RKO (cell line): ENCODE data around the gene ZNF692.
"Not testable (repeated sequence)": the region's sequence is repeated elsewhere in the genome, so short reads cannot be mapped to it uniquely, and the experiment has no call there.

Source experiments
- DNase-seq: peaks from one replicate; pipeline ENCODE4 v3.0.0-alpha.2; 2016; ENCODE audit warnings: low spot score

ZNF692 gene

GRCh38 chr1:248848602-248849001, 10.3 kb downstream of the ZNF692 start:
- DNase-seq = no peak

GRCh38 chr1:248847956-248848561, 10.8 kb downstream of the ZNF692 start:
- no peak for DNase-seq

DNA sequence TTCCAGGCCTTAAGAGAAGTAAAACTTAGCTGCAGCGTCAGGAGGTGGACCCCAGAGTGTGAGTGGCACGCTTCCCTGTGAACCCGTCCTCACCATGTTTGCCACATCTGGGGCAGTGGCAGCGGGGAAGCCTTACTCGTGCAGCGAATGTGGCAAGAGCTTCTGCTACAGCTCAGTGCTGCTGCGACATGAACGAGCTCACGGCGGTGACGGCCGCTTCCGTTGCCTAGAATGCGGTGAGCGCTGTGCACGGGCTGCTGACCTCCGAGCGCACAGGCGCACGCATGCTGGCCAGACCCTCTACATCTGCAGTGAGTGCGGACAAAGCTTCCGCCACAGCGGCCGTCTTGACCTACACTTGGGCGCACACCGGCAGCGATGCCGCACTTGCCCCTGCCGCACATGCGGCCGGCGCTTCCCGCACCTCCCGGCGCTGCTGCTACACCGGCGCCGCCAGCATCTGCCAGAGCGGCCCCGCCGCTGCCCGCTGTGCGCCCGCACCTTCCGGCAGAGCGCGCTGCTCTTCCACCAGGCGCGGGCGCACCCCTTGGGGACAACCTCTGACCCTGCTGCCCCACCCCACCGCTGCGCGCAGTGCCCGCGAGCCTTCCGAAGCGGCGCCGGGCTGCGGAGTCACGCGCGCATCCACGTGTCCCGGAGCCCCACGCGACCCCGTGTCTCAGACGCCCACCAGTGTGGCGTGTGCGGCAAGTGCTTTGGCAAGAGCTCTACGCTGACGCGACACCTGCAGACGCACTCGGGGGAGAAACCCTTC, 11.5 kb downstream of the ZNF692 start:
- DNase-seq = no peak

GRCh38 chr1:248844526-248844925, 14.4 kb downstream of the ZNF692 start:
- DNase-seq = no peak

DNA sequence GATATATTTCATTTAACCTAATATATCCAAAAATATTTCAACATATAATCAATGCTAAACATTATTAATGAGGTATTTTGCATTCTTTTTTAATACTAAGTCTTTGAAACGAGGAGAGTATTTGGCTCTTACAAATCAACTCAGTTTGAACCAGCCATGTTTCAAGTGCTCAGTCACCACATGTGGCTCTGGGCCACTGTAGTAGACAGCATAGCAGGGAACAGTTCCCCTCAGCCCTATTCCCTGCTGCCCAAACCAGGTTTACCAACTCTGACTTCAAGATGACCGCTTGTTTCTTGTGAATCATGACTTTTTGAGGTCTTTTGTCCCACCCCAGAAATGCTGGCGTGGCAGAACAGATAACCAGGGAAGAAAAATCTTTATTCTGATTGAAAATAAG, 15.2 kb downstream of the ZNF692 start:
- no peak for DNase-seq

GRCh38 chr1:248842781-248843331, 16.0 kb downstream of the ZNF692 start:
- no peak for DNase-seq

DNA sequence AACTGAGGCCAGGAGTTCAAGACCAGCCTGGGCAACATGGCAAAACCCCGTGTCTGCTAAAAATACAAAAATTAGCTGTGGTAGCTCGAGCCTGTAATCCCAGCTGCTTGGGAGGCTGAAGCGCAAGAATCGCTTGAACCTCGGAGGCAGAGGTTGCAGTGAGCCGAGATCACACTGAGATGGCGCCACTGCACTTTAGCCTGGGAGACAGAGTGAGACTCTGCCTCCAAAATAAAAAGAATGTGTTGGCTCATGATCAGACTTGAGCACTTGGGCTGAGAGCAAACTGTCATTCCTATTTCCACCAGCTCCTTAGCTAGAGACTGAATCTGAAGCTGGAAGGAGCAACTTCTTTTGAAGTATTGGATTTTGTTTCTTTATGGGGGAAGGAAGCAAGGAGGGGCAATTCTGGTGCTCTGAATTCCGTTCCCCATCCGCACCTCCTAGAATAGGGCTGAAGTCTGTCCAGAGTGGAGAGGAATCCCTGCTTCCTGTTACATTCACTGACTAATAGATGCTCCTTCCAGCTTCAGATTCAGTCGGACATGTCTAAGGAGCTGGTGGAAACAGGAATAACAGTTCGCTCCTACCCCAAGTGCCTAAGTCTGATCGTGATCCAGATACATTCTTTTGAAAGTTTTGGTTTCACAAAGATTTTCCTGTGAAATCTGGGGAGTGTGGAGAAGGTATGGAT, 17.0 kb downstream of the ZNF692 start:
- DNase-seq = peak; percentile 82

DNA sequence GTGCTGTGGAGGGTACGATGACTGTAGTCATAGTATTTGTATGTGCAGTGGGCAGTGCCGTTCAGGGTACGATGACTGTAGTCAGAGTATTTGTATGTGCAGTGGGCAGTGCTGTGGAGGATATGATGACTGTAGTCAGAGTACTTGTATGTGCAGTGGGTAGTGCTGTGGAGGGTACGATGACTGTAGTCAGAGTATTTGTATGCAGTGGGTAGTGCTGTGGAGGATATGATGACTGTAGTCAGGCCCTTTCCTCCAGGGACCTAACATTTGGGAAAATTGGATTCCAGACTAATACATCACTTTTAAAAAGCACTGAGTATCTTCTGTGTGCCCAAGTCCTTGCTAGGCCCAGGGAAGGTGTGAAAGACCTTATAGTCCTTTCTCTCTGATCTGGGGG, 17.9 kb downstream of the ZNF692 start:
- DNase-seq = peak; percentile 90

DNA sequence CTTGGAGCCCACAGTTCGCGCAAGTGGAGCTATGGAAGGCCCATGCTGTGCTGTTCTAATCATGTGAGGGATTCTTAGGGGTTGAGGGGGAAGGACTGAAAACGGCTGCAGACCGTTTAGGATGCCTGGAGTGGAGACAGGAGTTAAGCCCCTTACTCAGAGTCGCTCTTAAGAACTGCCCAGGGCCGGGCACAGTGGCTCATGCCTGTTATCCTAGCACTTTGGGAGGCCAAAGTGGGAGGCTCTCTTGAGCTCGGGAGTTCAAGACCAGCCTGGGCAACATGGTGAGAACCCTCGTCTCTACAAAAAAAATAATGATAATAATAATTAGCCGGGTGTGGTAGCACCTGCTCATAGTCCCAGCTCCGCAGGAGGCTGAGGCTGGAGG, 19.7 kb downstream of the ZNF692 start:
- no peak for DNase-seq

GRCh38 chr1:248838357-248839167, 20.3 kb downstream of the ZNF692 start:
- DNase-seq = peak; percentile 78

- DNase-seq = peak; percentile 97
These were observed 21.0 kb downstream of the ZNF692 start, which contains the start of gene ZNF672 for GRCh38 chr1:248837781-248838356. Gene ZNF672, plus strand, starts transcription at chr1:248838224. Its CDS starts 9,051 bp downstream, at chr1:248847275.

DNA sequence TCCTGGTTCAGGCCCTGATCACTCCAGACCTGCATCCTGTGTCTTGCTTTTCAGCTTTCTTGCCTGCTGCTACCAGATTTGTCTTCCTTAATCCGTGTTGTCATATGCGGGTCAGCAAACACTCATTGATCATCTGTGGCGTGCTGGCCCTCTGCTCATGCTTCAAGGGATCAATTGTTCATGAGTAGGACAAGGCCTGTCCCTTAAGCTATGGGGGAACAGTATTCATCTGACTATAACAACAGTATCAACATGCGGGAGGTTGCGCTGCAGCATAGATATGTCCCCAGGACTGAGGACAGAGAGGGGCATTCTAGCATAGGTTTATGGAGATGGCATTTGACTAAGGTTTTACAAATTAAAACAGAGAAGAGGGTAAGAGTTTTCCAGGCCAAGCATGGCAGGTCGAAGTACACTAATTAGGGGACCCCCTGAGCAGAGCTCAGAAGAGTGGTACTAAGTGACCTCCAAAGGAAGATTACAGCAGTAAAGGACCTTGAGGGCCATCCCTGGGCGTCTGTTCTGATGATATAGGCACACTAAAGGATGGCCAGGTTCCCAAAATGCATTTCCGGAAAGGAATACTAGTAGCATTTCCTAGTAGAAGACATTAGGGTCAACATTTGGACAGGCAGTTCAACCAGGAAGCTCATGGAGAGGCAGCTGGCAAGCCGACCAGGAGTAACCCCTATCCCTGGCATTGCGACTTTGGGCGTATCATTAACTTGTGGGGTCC, 21.7 kb downstream of the ZNF692 start:
- peak; percentile 59 for DNase-seq

DNA sequence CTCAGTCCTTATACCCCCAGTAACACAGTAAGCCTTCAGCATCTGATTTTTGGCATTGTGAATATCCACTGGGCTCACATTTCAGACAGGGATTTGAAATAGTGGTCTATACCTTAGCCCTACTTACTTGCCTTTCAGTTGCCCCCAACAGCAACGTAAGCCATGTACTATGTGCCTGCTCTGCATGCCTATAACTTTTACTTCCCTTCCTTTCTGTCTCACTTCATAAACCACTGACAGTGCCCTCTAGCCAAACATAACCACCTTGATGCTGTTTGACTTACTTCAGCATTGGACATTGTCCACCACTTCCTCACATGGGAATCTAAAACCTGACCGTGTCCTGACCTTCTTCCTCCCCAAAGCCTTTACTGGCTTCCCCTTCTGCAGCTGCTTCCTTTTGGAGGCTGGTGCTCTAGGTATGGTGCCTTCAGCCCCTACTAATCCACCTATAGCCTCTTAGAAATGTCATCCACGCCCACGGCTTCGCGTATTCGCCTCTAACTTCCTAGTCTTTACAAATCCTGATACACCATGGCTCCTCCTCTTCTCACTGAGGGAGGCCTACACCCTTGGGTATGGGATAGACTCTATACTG, 24.4 kb downstream of the ZNF692 start:
- DNase-seq = no peak

DNA sequence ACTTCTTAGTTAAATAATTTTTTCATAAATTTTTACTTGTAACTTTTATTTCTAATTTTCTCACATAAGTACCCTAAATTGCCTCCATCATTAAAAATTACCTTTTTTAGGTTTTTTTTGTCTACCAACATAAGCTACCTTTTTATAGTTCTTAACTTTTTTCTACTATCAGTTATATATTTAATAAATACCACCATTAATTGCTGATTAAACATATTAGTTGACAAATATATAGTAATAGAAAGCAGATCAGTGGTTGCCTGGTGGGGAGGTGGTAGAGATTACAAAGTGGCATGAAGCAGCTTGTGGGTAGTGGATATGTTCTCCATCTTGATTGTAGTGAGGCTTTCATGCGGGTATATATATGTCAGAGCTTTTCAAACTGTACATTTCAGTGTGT, 27.0 kb downstream of the ZNF692 start:
- DNase-seq = no peak

DNA sequence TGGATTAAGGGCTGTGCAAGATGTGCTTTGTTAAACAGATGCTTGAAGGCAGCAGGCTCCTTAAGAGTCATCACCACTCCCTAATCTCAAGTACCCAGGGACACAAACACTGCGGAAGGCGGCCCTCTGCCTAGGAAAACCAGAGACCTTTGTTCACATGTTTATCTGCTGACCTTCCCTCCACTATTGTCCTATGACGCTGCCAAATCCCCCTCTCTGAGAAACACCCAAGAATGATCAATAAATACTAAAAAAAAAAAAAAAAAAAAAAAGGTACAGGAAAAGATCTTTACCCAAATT, 28.2 kb downstream of the ZNF692 start:
- not testable (repeated sequence) for DNase-seq

- peak; percentile 96 for DNase-seq
These were observed 30.0 kb downstream of the ZNF692 start for GRCh38 chr1:248828845-248829244.

DNA sequence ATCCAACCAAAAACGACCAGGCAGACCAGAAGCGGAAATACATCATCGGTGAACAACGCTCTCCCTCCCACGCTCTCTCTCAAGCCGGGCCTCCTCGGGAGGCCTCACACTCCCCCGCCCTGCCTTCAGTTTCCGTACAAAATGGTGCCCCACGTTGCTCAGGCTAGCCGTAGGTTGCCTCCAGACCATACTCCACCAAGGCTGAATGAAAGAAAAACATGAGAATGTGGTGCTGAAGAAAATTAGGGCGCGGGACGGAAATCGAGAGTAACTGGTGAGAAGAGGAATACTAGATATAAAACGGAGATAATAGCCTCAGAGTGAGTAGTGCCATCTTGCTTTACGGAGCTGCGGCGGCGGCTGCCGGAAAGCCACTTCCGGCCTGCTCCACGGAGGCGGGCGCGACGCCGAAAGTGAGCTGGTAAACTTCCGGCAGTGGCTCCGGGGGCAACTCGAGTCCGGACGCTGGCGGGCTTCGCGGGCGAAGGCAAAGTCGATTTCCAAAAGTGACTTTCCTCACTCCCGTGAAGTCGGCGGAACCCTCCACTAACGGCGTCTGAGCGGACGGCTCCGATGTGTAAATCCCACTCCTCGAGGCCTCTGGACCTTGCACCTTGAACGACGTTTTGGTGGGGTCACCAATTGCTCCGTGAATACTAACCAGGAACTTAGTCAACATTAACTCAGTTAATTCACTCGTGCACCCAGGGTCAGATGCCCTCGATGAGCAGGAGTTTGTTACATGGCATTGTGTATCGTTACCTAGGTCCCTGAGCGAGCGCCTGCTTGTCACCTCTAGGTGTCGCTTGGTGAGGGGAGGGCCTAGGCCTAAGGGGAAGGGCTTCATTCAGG, 32.8 kb downstream of the ZNF692 start, which contains the start of gene SH3BP5L:
Gene SH3BP5L, minus strand, starts transcription at position 7 of the 852 bp plus-strand sequence. CDS start 980 bp downstream, outside the sequence.
- peak; percentile 97 for DNase-seq

GRCh38 chr1:248825573-248825908, 33.3 kb downstream of the ZNF692 start:
- DNase-seq = no peak

DNA sequence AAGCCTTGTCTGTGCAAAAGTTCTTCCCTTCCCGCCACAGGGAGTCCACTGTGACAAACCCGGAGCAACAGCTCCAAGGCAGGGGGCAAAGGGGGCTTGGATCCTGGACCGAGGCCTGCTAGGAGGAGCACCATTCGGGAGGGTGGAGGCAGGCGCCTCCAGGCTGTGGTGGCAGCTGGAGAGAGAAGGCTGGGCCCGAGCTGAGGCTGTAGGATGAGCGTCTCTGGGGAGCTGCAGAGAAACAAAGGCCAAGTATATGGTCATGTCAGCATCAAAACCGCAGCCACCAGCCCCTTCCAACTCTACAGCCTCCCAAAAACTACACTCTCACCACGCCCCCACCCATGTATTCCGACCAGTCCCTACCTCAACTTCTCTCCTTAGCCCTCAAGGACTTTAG, 33.7 kb downstream of the ZNF692 start:
- DNase-seq = peak; percentile 47

DNA sequence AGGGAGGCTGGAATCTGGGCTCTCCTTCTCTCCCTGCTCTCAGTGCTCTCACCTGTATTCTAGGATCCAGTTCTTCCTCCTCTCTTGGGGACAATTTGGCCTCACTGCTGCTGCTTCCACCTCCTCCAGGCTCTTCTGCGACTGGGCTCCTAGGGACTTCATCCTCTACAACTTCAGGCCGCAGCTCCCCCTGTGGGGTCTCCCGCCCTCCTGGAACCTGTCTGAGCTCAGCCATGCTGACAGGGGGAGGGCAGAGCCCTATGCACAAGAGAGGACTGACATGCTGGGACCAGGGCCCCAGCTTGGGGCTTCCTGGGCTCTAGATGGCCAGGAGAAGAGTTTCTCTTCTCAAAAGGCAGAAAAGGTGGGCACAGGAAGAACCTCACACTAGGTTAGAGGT, 34.2 kb downstream of the ZNF692 start:
- DNase-seq = peak; percentile 35
